ENCODE measurements around the gene TNC.

DNA sequence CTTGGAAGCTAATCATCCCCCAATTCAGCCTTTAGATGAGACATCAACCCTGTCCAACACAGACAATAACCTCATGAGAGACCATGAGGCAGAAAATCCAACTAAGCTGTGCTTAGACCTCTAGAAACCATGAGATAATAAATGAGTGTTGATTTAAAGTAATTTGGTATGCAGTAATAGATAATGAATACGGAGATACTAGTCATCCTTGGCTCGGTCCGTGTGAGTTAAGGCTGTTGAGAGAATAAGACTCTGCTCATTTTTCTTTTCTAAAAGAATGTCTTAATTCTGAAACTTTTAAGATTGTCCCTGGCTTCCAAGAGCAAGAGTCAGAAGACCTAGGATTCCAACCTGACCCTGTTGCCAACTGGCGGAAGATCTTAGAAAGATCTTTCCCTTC is 6.1 kb downstream of the TNC start:
- TF ChIP-seq POLR2A (IDR thresholded peaks at IDR 0.05; ENCODE audit: low read length) (no peak), GATA1 (IDR thresholded peaks at IDR 0.05; ENCODE audit: low read depth, low read length) (no peak)

Measured in erythroblast (primary cell).